Occipital lobe (tissue), 2 donors: Measurements from ENCODE around the gene PRRG2. TPM values are rescaled to one million over a fixed set of nuclear protein-coding genes. Genes with fewer than 3 reads are reported as not detected.
"Not testable (repeated sequence)": the region's sequence is repeated elsewhere in the genome, so short reads cannot be mapped to it uniquely, and the experiment has no call there.

Experiments used
- DNase-seq: peaks from one replicate; lab custom pipeline; 2025; lab: John Stamatoyannopoulos, UW
- total RNA-seq: library from RNA; depleted of rRNA; stranded (reverse); fragments of >200 nt; gene quantifications from one replicate; pipeline ENCODE4 v1.2.3, GENCODE V29; 2014

Gene PRRG2
- total RNA-seq, 1 donor from 2014 or later = 0.31 TPM

GRCh38 chr19:49601482-49602038 is 20.4 kb downstream of the PRRG2 start:
- no peak for DNase-seq

- no peak for DNase-seq
Measured at GRCh38 chr19:49602806-49603205, 21.7 kb downstream of the PRRG2 start.

- no peak for DNase-seq
Measured at GRCh38 chr19:49605605-49606004, 24.5 kb downstream of the PRRG2 start.

GRCh38 chr19:49609499-49610092 is 28.5 kb downstream of the PRRG2 start:
- no peak for DNase-seq

GRCh38 chr19:49613374-49613773 is 32.3 kb downstream of the PRRG2 start:
- DNase-seq = no peak

- no peak for DNase-seq
Measured at GRCh38 chr19:49614096-49614833, 33.1 kb downstream of the PRRG2 start.

- DNase-seq = no peak
Measured at GRCh38 chr19:49615861-49616260, 34.7 kb downstream of the PRRG2 start.

- DNase-seq = no peak
Measured at GRCh38 chr19:49616532-49616931, 35.4 kb downstream of the PRRG2 start.

- DNase-seq = no peak
Measured at GRCh38 chr19:49616945-49617344, 35.8 kb downstream of the PRRG2 start.

GRCh38 chr19:49617860-49618259 is 36.7 kb downstream of the PRRG2 start:
- DNase-seq = not testable (repeated sequence)

- DNase-seq = no peak
Measured at GRCh38 chr19:49624967-49625910, 44.1 kb downstream of the PRRG2 start.

- no peak for DNase-seq
Measured at GRCh38 chr19:49626226-49626625, 45.1 kb downstream of the PRRG2 start.

GRCh38 chr19:49629659-49630058 is 48.5 kb downstream of the PRRG2 start:
- DNase-seq = no peak

- no peak for DNase-seq
Measured at GRCh38 chr19:49631014-49631588, 50.0 kb downstream of the PRRG2 start.

- DNase-seq = no peak
Measured at GRCh38 chr19:49631610-49632192, 50.6 kb downstream of the PRRG2 start.

GRCh38 chr19:49632576-49632975 is 51.5 kb downstream of the PRRG2 start:
- no peak for DNase-seq

GRCh38 chr19:49633273-49633672 is 52.2 kb downstream of the PRRG2 start:
- DNase-seq = not testable (repeated sequence)

GRCh38 chr19:49635530-49636232 is 54.6 kb downstream of the PRRG2 start:
- no peak for DNase-seq

GRCh38 chr19:49636233-49636932 is 55.3 kb downstream of the PRRG2 start:
- no peak for DNase-seq
